Mesendoderm (in vitro differentiated cells): ENCODE data around the gene ZBTB45.

Experiments
- DNase-seq: peaks from one replicate; pipeline ENCODE4 v3.0.0; 2013
- H2AK5ac ChIP-seq: 2 replicates; pipeline ENCODE4 v1.6.1; 2013; ENCODE audit warnings: low read length, inconsistent platforms
- H2BK120ac ChIP-seq: 2 replicates; pipeline ENCODE4 v1.6.1; 2013; ENCODE audit warnings: low read depth, mild to moderate bottlenecking, low read length, moderate library complexity, mixed read lengths
- H2BK15ac ChIP-seq: replicated peaks from 2 replicates; pipeline ENCODE4 v1.6.1; 2013; ENCODE audit warnings: low read depth, mild to moderate bottlenecking, moderate library complexity
- H2BK5ac ChIP-seq: 2 replicates; pipeline ENCODE4 v1.6.1; 2013; ENCODE audit warnings: low read length, inconsistent platforms
- H3K18ac ChIP-seq: 2 replicates; pipeline ENCODE4 v1.6.1; 2013; ENCODE audit warnings: mild to moderate bottlenecking, low read length, mixed read lengths
- H3K23ac ChIP-seq: one replicate; pipeline ENCODE4 v1.6.1; 2013; ENCODE audit warnings: low read length
- H3K27ac ChIP-seq: 2 replicates; pipeline ENCODE4 v1.5.1; 2013; ENCODE audit warnings: low read depth, mild to moderate bottlenecking, inconsistent platforms, low read length, moderate library complexity
- H3K27me3 ChIP-seq: 2 replicates; pipeline ENCODE4 v1.6.1; 2013; ENCODE audit warnings: low read length, control low read depth, mild to moderate bottlenecking, inconsistent platforms; ENCODE audit not compliant: insufficient read depth, poor library complexity
- H3K36me3 ChIP-seq: 2 replicates; pipeline ENCODE4 v1.6.1; 2013; ENCODE audit warnings: low read length, inconsistent platforms; ENCODE audit not compliant: control insufficient read depth, insufficient read depth
- H3K4ac ChIP-seq: one replicate; pipeline ENCODE4 v1.6.1; 2013; ENCODE audit warnings: low read depth, mild to moderate bottlenecking, low read length, moderate library complexity
- H3K4me1 ChIP-seq: 2 replicates; pipeline ENCODE4 v1.6.1; 2013; ENCODE audit warnings: low read depth, low read length, inconsistent platforms; ENCODE audit not compliant: control insufficient read depth
- H3K4me2 ChIP-seq: 2 replicates; pipeline ENCODE4 v1.6.1; 2013; ENCODE audit warnings: low read length
- H3K4me3 ChIP-seq: 2 replicates; pipeline ENCODE4 v1.5.1; 2013; ENCODE audit warnings: mild to moderate bottlenecking, low read length
- H3K56ac ChIP-seq: one replicate; pipeline ENCODE4 v1.6.1; 2013; ENCODE audit warnings: low read length
- H3K79me1 ChIP-seq: 2 replicates; pipeline ENCODE4 v1.6.1; 2013; ENCODE audit warnings: low read length, inconsistent platforms
- H3K79me2 ChIP-seq: 2 replicates; pipeline ENCODE4 v1.6.1; 2013; ENCODE audit warnings: mild to moderate bottlenecking, low read length; ENCODE audit not compliant: control insufficient read depth, insufficient read depth
- H3K9ac ChIP-seq: 2 replicates; pipeline ENCODE4 v1.6.1; 2013; ENCODE audit warnings: low read length, inconsistent platforms
- H4K5ac ChIP-seq: one replicate; pipeline ENCODE4 v1.6.1; 2013; ENCODE audit warnings: low read length
- H4K8ac ChIP-seq: one replicate; pipeline ENCODE4 v1.6.1; 2013; ENCODE audit warnings: low read depth, mild to moderate bottlenecking, control low read depth, low read length, moderate library complexity
- WGBS: extraction: QIAGEN DNeasy Blood & Tissue Kit; methylation state at CpG from one replicate; pipeline ENCODE4 v1.1.7; 2013; ENCODE audit warnings: low lambda C conversion rate, missing lambda C conversion rate; ENCODE audit not compliant: insufficient coverage; ENCODE audit errors: extremely low coverage; 5-methylcytosine and 5-hydroxymethylcytosine counted together

ZBTB45 gene

DNA sequence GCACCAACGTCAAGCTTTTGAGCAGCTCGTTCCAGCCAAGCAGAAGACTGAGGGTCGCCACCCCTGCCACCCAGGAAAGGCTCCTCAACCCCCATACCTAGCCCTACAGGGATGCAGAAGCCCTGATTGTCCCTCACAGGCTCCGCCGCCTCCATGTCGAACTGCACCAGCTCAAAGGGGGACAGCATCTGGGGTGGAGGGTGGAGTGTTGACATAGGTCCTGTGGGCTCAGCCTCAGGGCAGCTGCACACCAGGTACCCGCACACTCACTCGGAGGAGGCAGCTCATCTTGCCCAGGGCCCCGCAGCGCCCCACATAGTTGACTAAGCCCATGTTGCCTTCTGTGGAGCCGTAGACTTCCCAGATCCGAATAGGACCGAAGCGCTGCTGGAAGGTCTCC is 19.4 kb downstream of the ZBTB45 start:
- no peak overlapping the region for H4K8ac ChIP-seq
- H3K79me1 ChIP-seq: peaks cover 4% of the 10 kb centered on the region
- H2BK15ac ChIP-seq: no peak overlapping the region
- no peak overlapping the region for H4K5ac ChIP-seq
- no peak overlapping the region for H2BK5ac ChIP-seq
- no peaks in the 10 kb centered on the region for H3K79me2 ChIP-seq
- no peak overlapping the region for H2AK5ac ChIP-seq
- WGBS: no CpG with 5 or more reads among the region's 14 CpGs
- no peak overlapping the region for H3K18ac ChIP-seq
- no peak overlapping the region for H3K4ac ChIP-seq
- no peaks in the 10 kb centered on the region for H3K27me3 ChIP-seq
- peak overlapping the region; percentile 97 for H3K4me2 ChIP-seq
- H3K4me3 ChIP-seq: no peak overlapping the region
- no peak overlapping the region for H2BK120ac ChIP-seq
- no peaks in the 10 kb centered on the region for H3K36me3 ChIP-seq
- H3K56ac ChIP-seq: peak overlapping the region; percentile 99
- H3K9ac ChIP-seq: peak overlapping the region; percentile 89
- DNase-seq: no peak
- H3K4me1 ChIP-seq: no peaks in the 10 kb centered on the region
- peak overlapping the region; percentile 19 for H3K23ac ChIP-seq
- H3K27ac ChIP-seq: no peak overlapping the region

DNA sequence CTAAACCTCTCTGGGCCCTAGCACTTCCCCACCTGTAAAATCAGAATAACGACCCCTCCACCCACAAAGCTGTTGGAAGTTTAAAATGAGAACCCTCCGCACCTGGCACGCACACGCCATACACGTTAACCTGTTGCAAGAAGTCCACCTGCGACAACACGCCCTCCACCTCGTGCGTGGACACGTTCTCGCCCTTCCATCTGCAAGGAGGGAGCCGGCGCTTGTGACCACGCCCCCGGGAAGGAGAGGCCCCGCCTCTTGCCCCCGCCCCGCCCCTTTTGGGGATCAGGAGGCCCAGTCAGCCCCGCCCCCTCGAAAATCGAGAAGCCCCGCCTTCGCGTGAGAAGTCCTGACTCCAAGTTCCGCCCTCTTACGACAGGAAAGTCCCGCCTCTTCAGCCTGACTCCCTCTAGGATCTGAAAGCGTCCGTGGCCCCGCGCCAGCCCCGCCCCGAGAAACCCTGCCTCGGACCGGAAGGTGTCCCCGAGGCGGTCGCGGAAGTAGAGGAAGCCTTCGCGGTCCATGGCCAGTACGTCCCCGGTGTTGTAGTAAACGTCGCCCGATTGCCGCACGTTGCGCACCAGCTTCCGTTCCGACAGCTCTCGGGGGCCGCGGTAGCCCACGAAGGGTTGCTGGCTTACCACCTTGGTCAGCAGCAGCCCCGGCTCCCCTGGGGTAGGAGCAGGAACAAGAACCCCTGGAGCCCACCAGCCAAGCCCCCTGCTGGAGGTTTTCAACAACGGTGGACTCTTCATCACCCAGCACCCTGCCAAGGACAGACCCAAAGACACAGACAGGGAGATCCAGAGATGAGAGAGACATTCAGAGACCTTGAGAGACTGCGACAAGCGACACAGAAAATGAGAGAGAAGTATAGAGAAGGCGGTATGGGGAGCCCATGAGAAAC is 20.3 kb downstream of the ZBTB45 start:
- no peak overlapping the region for H2BK15ac ChIP-seq
- H4K5ac ChIP-seq: no peak overlapping the region
- H3K27me3 ChIP-seq: no peaks in the 10 kb centered on the region
- peak overlapping the region; percentile 86 for H3K4me3 ChIP-seq
- H3K9ac ChIP-seq: peak overlapping the region; percentile 89
- H2BK5ac ChIP-seq: peak overlapping the region; percentile 45
- H2AK5ac ChIP-seq: no peak overlapping the region
- H3K36me3 ChIP-seq: no peaks in the 10 kb centered on the region
- no CpG with 5 or more reads among the region's 60 CpGs for WGBS
- peak overlapping the region; percentile 35 for H3K18ac ChIP-seq
- peak overlapping the region; percentile 99 for H3K4me2 ChIP-seq
- no peak overlapping the region for H3K4ac ChIP-seq
- peaks cover 4% of the 10 kb centered on the region for H3K79me1 ChIP-seq
- peak; percentile 100 for DNase-seq
- H3K27ac ChIP-seq: peak overlapping the region; percentile 90
- H4K8ac ChIP-seq: no peak overlapping the region
- H3K23ac ChIP-seq: peak overlapping the region; percentile 94
- H3K4me1 ChIP-seq: no peaks in the 10 kb centered on the region
- H3K79me2 ChIP-seq: no peaks in the 10 kb centered on the region
- H3K56ac ChIP-seq: peak overlapping the region; percentile 99
- H2BK120ac ChIP-seq: no peak overlapping the region

GRCh38 chr19:58498316-58499020 is 21.1 kb downstream of the ZBTB45 start:
- no peaks in the 10 kb centered on the region for H3K79me2 ChIP-seq
- no peak overlapping the region for H3K18ac ChIP-seq
- H3K4ac ChIP-seq: no peak overlapping the region
- WGBS: no CpG with 5 or more reads among the region's 22 CpGs
- H2AK5ac ChIP-seq: peak overlapping the region; percentile 10
- H2BK5ac ChIP-seq: no peak overlapping the region
- H3K4me3 ChIP-seq: peak overlapping the region; percentile 86
- peaks cover 4% of the 10 kb centered on the region for H3K79me1 ChIP-seq
- peak overlapping the region; percentile 78 for H3K9ac ChIP-seq
- no peak overlapping the region for H2BK120ac ChIP-seq
- DNase-seq: no peak
- peak overlapping the region; percentile 96 for H3K56ac ChIP-seq
- no peak overlapping the region for H3K27ac ChIP-seq
- no peak overlapping the region for H3K23ac ChIP-seq
- no peak overlapping the region for H4K8ac ChIP-seq
- no peaks in the 10 kb centered on the region for H3K27me3 ChIP-seq
- no peak overlapping the region for H4K5ac ChIP-seq
- no peaks in the 10 kb centered on the region for H3K36me3 ChIP-seq
- H3K4me1 ChIP-seq: no peaks in the 10 kb centered on the region
- peak overlapping the region; percentile 99 for H3K4me2 ChIP-seq
- H2BK15ac ChIP-seq: no peak overlapping the region

GRCh38 chr19:58497634-58498170 is 21.9 kb downstream of the ZBTB45 start:
- H2BK120ac ChIP-seq: no peak overlapping the region
- no peaks in the 10 kb centered on the region for H3K4me1 ChIP-seq
- H4K5ac ChIP-seq: no peak overlapping the region
- H3K27ac ChIP-seq: no peak overlapping the region
- no peak overlapping the region for H3K4me3 ChIP-seq
- no peak for DNase-seq
- no peak overlapping the region for H2AK5ac ChIP-seq
- H3K18ac ChIP-seq: no peak overlapping the region
- H3K79me2 ChIP-seq: no peaks in the 10 kb centered on the region
- WGBS: no CpG with 5 or more reads among the region's 8 CpGs
- no peak overlapping the region for H3K23ac ChIP-seq
- H3K27me3 ChIP-seq: no peaks in the 10 kb centered on the region
- no peak overlapping the region for H2BK15ac ChIP-seq
- no peak overlapping the region for H4K8ac ChIP-seq
- H3K9ac ChIP-seq: no peak overlapping the region
- H3K36me3 ChIP-seq: no peaks in the 10 kb centered on the region
- no peak overlapping the region for H3K56ac ChIP-seq
- no peak overlapping the region for H3K4ac ChIP-seq
- H3K79me1 ChIP-seq: peaks cover 4% of the 10 kb centered on the region
- no peak overlapping the region for H2BK5ac ChIP-seq
- no peak overlapping the region for H3K4me2 ChIP-seq

GRCh38 chr19:58492265-58492664 is 27.3 kb downstream of the ZBTB45 start:
- Histone ChIP-seq H3K4me3 (no peak overlapping the region), H3K4ac (no peak overlapping the region), H3K9ac (no peak overlapping the region), H3K27me3 (no peaks in the 10 kb centered on the region), H3K79me1 (no peaks in the 10 kb centered on the region), H3K4me2 (no peak overlapping the region), H3K23ac (no peak overlapping the region), H3K36me3 (no peaks in the 10 kb centered on the region), H2BK120ac (no peak overlapping the region), H4K5ac (no peak overlapping the region), H3K27ac (no peak overlapping the region), H3K56ac (no peak overlapping the region), H2BK5ac (no peak overlapping the region), H3K79me2 (no peaks in the 10 kb centered on the region), H3K18ac (no peak overlapping the region), H3K4me1 (no peaks in the 10 kb centered on the region), H2AK5ac (no peak overlapping the region), H4K8ac (no peak overlapping the region), H2BK15ac (no peak overlapping the region)
- DNase-seq: no peak
- no CpG with 5 or more reads among the region's 14 CpGs for WGBS
